ENCODE data around the gene SLC9A7.
A peak's percentile ranks its signal among the peaks of the same experiment; 100 is the strongest.

Gene SLC9A7

DNA sequence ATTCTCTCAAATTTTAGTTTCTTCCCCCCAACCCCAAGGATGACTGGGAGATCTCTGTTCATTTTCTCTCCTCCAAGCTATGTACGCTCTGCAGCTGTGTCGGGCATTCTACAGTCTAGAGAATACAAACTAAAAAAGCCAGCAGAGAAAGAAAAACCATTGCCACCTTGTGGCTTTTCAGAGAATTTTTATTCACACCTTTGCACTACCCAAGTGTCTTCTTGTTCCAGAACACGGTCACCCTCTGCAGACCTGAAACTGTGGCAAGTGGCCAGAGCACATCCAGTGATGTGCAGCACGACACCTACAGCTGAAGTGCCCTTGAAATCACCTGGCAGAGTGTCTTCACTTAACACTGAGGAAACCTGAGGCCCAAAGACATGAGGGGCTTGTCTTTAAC lies 116.8 kb downstream of the SLC9A7 start:
- DNase-seq, result peak; percentile 34

DNA sequence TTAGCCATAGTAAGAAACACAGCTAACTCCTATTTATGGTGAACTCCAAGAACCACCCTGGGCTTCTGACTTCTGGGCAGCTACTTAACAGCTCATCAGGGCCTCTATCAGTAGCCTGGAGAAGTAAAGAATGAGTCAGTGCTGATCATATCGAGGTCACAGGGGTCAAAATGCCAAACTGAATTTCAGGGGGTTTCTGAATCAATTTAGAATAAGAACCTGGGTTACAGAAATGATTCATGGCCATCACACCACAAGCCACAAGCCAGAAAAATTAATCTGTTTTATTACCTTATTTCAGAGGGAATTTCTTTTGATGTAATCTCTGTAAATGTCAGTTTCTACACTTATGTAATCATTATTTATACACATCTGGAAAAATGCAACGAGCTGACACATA lies 121.0 kb downstream of the SLC9A7 start:
- DNase-seq, result no peak

DNA sequence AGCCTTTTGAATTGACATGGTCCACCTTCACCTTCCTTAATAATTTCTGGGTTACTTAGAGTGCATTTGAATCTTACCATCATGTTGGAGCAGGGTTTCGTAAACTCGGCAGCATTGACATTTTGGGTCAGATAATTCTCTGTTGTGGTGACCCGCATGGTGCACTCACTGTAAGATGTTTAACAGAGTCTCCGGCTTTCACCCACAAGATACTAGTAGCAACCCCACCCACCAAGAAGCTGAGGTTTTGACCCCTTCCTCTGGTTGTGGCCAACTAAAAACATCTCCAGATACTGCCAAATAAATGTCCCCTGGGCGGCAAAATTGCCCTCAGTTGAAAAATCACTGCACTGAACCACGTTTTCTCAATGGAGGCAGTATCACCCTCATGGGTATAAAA lies 122.7 kb downstream of the SLC9A7 start:
- no peak for DNase-seq

DNA sequence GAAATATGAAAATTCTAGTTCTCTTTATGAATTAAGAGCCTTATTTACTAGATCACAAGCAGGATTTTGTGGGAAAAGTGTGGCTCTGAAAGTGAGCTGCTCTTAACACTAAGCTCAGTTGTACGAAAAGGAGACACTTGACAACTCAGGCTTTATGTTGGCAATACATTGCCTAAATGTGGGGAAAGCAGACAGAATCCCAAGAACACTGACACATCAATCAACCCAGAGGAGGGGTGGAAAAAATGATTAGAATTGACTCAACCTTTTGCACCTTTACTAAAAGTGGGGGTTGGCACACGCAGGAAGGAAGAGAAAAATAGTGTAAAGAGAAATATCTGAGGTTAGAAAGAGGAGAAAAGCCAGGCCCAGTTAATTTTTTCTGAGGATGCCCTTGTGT lies 123.7 kb downstream of the SLC9A7 start:
- DNase-seq, result no peak

DNA sequence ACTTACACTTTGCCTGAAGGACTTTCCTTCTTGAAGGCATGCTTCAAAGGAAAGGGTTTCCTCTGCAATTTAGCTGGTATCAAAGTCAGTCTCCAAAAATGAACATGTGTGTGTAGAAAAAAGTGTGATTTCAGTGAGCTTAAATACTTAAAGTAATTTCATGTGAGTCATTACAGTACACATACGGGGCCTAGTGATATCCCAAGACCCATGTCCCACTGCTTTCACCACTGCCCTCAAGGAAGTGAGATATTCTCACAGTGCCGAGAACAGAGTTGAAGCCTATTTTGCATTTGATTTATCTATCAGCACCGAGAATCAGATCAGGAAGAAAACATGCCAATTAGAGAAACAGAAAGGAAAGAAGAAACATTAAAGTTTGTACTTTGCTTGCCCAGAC lies 124.3 kb downstream of the SLC9A7 start:
- DNase-seq, result no peak

DNA sequence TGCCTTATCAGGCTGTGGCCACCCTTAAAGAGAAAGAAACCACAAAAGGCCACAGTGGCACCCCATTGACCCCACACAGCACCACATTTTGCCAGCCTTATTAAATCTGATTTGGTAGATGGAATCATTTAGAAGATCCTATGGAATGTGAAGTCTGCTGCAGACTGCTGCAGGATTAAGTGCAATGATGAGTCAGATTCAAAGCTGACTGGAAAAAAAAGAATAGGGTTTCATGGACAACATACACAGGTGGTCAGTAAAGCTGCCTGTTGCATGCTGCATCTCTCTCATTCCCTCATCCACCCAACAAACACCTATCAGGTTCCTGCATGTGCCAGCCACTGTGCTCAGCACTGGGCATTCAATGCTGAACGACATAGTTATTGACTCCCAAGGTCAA lies 128.8 kb downstream of the SLC9A7 start:
- no peak for DNase-seq

DNA sequence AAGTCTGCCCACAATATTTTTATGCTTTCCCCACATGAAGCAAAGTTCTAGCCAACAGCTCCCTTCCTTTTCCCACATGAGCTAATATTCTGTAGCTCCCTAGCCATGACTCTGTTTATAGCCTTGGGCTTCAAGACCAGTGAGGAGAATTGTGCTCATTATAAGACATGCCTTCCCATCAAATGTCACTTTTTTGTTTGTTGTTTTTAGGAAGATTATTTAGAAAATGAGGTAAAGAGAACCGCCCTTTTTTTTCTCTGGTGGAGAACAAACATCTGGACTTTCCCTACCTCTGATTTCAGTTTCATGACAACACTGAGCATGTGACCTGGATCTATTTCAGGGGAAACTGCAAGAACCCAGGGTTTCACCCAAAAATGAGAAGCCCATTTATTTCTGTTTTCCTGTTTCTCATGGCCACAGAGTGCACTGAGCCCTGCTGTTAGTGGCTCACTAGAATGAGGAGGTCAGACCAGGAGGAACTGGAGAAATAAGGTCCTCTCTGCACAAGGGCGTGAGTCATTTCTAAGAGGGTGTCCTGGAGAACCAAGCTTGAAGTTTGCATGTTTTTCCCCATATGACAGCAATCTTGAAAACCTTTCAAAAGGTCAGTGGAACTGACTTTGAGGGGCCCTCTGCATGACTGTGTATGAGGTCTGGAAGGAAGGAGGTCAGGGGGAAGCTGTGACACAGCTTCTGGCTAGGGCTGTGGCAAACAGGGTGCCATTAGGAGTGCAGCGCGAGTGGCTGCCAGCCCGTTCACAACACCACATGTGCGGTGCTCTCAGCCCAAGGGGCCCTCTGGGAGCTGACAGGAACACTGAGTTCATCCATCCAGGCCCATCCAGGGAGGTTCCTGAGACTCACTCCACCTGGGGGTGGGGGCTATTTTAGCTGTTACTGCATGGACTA lies 130.2 kb downstream of the SLC9A7 start:
- DNase-seq, result no peak

DNA sequence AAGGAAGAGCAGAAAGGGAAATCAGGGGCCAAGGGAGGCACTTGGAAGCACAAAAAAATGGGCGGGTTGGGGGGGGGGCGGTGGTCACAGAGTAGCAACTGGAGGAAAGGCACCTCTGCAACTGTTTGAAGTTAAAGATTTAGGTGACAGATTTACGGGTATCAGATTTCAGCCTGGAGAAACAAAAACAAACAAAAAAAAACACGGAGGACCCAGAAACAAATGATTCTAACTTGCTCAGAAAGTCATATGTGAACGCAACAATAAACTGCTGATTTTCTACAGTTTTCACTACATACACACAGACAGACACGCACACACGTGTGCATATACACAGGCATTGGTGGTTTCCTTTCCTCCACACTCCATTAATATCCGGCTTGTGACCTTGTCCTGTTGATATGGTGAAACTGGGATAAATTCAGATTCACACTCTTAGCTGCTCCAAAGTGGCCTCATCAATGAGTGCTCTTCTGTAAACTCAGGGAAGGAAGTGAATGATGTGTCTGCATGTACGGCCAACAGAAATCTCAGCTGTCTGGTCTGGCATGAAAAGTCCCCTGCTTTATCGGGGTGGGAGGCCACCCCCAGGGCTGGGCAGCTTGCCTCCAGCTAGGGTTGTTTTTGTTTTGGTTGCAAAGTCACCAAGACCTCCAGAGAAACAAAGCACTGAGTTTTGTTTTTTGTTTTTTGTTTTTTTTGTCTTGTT lies 131.1 kb downstream of the SLC9A7 start:
- DNase-seq, result no peak

DNA sequence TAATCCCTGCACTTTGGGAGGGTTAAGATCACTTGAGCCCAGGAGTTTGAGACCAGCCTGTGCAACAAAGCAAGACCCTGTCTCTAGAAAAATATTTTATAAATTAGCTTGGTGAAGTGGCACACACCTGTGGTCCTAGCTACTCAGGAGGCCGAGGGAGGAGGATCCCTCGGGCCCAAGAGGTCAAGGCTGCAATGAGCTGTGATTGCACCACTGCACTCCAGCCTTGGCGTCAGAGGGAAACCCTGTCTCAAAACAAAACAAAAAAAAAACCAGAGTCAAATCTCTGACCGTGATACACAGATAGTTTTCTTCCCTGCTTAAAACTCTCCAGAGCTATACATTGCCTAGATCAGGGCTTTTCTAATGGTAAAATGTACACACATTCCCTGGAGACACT lies 131.9 kb downstream of the SLC9A7 start:
- no peak for DNase-seq

DNA sequence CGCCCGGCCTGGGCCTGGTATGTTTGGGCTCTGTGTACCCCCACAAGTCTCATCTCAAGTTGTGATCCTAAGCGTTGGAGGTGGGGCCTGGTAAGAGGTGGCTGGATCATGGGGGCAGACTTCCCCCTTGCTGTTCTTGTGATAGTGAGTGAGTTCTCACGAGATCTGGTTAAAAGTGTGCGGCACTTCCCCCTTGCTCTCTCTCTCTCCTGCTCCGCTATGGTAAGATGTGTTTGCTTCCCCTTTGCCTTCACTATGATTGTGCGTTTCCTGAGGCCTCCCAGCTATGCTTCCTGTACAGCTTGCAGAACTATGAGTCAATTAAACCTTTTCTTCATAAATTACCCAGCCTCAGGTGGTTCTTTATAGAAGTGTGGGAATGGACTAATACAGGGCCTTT lies 132.4 kb downstream of the SLC9A7 start:
- DNase-seq, result no peak

DNA sequence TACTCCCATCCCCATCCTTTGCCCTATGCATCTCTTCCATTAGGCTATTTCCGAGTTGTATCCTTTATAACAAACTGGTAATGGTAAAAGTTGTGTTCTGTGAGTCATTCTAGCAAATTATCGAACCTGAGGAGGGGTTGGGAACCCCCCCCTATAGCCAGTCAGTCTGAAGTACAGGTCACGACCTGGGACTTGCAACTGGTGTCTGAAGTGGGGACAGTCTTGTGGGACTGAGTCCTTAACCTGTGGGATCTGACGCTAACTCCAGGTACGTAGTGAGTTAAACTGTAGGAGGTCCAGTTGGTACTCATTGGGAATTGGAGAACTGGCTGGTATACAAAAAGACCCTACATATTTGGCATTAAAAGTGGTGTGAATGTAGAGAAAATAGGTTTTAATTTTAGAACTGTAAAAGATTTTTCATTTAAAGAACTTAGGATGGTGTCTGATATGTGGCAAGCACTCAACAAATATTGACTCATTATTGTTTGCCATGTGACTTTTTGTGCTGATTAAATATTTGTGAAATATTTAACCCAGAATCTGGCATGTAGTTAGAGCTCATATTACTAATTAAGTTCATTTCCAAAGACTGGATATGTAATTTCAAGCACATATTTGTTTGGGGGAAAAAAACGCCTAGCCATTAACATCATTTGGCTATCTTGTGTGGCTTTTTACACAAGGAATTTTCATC lies 134.7 kb downstream of the SLC9A7 start:
- no peak for DNase-seq

DNA sequence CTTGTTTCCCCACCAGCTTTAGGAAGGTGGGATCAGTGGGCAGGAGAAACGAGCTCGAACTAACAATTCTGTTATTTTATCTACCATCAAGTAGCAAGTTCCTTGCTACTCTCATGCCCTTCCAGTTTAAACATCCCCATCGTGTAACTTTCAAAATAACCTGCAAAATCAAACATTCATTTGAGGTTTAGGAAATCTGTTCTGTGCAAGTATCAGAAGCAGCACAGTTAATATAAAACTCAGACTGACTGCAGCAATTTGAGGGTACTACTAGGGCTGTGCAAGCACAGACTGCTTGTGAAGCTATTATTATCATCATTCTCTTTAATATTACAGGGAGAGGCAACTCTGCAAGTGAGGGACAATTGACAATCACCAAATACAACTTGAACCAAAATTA lies 137.3 kb downstream of the SLC9A7 start:
- no peak for DNase-seq

DNA sequence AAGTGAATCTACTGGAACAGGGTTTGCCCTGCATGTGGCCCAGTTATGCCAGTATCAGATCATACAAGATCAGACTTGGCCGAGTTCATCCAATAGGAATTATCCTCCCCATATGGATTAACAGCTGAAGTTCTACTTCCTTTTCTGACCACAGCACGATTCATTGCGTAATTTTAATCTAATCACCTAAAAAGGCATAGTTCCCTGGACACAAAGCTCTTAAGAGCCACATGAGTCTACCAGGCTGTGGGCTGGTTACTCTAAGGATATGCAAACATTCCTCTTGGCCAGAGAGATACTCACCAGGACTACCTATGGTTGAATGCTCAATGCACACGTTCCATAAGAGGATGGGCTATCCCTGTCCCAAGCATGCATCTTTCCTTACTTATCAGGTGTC lies 138.4 kb downstream of the SLC9A7 start:
- no peak for DNase-seq

DNA sequence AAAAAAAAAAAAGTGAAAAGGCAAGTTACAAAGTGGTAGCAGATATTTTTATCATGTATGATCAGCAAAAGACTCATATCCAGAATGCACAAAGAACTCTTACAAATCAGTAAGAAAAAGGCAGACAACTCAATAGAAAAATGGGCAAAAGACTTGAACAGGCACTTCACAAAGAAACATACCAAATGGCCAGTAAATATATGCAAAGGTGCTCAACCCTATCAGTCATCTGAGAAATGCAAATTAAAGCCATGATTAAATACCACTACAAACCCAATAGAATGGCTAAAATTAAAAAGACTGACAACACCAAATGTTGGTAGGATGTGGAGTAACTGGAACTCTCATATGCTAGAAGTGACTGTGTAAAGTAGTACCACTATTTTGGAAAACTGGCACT lies 140.0 kb downstream of the SLC9A7 start:
- no peak for DNase-seq

DNA sequence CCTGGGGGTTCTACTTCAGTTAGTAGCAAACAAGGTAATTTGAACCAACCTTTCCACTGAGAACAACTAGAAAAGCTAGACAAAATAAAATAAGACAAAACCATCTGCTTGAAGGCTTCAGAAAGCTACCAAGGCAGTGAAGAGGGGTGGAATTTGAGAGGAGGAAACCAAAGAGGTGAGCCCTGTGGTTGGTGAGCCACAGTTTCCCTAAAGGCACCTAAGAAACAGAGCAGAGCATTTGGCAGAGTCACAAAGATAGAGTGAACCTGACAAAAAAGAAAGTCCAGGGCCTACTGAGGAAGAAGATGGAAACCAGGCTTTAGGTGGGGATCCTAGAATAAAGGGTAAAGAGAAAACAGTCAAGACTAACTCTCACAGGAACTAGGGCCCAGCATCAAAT lies 141.0 kb downstream of the SLC9A7 start:
- no peak for DNase-seq

DNA sequence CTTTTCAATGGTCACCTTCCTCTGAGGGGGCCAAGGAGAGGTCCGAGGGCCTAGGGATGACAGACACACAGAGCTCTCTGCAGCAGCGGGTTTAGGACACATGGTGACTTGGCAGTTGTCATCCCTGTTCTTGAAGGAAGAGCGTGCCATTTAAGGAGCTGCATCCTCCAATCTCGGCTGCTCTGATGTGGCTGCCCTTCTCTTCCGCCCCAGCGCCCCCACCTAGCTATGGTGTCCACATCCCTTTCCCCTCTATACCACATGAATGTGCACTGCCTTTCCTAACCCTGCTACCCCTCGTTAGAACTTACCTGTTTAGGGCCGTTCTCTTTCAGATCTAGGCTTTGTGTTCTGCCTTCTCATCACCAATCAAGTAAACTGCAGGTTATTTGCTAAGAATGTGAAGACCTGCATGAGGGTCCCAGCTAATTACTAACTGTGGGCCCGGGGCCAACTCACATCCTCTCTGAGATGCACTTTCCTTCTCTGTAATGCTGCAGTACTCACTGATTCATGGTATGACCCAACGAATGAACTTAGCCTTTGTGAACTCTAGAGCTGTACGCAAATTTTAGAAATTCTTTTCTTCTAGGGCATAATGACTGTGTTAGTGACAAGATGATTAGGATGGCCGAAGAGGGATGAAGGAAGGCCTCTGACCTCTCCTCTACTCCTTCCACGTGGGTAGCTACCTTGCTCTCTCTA lies 147.1 kb downstream of the SLC9A7 start:
- no peak for DNase-seq

DNA sequence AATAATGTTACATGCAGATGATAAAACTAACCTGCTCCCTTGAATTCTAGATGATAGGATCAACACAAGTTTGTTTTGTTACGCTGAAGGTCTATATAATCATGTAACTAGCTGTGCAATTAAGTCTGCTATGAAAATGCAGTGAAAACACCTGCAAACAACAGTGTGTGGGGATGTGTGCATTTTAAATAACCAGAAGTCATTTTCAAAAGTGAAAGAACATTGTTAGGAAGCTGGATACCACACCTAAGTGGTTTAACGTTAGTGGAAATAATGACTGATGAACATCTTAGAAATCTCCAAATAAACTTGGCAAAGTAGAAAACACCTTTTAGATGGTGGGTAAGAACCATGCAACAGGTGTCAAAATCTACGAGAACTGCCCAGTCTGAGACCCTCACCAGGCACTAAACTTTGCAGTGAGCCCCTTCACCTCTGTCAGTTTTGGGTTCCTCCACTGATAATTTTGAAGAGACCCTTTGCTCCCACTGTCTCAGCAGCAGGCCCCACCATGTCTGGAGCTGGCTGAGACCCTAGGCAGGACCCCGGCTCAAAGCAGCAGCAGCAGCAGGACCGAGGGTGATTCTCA lies 148.8 kb downstream of the SLC9A7 start:
- DNase-seq, result no peak

DNA sequence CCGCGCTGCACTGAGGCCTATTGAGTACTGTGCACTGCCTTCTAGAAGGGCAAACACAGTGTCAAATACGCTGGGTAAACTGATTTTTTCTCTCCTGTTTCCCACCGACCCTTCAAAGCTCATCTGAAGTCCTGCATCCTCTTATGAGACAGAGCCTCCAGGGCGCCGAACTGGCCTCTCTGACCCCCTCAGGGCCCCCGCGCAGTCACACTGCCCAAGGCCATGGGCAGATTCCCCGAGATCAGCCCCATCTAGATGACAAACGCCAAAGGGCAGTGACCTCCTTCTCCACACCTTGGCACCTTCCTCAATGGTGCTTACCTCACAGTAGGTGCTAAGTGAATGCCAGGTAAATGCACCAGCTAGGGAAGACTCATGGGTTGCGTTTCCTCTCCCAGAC lies 151.0 kb downstream of the SLC9A7 start:
- no peak for DNase-seq

DNA sequence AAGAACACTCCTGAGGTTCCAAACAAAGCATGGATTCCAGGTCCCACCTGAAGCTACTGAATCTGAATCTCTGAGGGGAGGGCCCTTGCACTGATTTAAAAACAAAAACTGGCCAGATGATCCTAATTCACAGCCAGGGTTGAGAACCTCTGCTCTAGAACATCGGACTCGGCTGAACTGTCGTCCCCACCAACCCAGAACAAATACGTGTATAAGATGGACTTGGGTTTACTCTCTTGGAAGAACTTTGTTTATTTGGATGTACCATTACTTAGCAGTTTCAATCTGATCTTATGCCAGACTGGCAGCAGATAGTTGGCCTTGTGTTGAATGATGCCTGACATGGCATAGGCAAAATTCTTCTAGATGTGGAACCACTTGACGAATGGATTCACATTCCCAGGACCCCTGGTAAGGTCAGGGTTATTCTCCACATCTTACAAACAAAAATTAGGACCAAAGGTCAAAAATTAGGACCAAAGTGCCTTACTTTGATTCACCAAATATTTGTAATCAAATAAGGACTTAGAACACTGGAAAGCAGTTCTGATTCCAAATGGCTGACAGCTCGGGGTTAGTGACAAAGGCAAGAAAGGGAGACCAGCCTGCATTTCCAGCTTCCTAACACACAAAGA lies 156.3 kb downstream of the SLC9A7 start:
- no peak for DNase-seq

DNA sequence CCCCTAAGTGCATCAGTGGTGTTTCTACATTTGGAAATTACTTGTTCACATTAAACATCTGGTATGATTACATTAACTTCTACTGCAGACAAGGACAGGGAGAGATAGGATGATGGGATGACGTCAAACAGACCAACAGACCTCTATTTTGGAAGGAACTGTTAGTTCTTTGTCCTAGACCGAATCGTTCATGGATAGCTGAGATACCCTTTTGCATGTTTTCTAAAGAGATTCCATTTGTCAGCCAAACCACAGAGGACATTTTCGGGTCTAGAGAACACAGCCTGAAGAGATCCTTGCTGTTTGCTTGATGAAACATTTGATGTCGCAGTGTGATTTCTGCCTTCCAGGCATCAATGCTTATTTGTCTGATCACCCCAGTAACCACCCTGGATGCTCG lies 157.6 kb downstream of the SLC9A7 start:
- DNase-seq, result no peak

DNA sequence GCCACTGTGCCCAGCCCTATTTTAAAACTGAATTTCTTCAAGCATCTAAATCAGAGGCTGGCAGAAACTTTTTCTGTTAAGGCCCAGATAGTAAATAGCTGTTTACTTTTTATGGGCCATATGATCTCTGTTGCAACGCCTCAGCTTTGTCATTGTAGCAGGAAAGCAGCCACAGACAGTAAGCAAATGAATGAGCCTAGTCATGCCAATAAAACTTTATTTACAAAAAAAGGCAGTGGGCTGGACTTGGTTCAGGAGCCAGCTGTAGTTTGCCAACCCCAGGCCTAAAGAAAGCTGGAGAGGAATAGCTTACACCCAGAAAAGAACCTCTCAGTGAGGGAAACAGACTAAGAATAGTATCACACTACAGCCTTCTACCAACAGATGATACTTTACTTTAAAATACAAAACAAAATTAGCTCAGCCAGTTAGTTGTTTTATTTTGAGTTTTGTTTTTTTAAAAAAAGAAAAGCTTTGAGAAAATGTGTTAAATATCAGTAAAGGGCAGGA lies 159.8 kb downstream of the SLC9A7 start:
- DNase-seq, result no peak

DNA sequence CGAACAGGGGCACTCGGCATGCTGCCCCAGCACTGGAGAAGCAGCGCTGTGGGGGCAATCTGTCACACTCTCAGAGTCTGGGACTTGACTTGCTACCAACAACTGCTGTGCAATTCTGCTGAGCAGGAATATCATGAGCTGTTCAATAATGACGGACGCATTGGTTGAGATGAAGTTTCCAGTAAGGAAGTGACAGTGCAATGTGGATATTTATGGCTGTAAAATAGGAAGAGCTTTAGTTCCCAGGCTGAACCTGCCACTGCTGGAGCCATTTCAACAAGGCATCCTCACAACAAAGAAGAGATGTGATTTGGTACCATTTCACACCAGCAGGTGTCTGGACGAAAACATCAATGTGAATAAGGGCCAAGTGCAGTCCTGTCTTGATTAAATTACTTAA lies 161.1 kb downstream of the SLC9A7 start:
- DNase-seq, result no peak
